ENCODE results near the gene CCDC40. TPM values are rescaled to one million over a fixed set of nuclear protein-coding genes. Genes with fewer than 3 reads are reported as not detected.

CCDC40 gene
- polyA plus RNA-seq, 3 donors = 12.1 to 21.6 (median 13.8) TPM

DNA sequence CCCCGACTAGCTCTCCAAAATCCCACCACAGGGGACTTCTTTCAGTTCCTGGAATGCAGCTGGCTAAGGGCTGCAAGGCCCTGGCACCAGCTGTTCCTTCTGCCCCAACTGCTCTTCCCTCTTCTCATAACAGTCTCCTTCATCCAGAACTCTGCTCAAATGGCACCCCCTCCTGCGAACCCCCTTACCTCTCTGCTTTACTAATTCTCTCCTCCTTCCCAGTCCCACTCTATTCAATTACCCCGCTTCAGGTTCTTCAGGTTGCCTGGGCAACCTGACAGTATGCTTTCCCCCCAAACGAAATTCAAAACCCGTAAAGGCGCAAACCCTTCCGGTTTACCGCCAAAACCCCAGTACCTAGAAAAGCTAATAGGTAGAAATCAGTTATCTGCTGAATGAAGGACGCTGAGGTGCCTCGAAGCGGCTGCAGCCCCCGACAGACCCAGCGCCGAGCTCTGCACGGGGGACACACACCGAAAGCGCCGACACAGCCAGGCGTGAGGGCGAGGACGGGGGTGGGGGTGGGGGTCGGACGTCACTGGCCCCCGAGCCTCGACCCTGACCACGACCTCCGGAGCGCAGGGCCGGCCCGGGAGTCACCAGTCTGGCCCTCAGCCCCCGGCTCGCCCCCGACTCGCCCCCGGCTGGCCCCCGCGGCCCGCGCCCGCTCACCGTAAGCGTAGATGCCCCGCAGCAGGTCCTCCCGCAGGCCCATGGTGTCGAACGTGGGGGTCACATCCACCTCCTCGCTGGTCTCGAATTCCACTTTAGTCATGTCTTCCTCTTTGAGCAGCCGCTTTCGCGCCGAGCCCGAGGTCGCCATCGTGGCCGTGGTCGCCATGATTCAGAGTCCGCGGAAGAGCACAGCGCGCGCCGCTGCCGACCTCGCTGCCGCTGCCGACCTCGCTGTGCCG lies 109.9 kb downstream of the CCDC40 start:
- DNase-seq (ENCODE audit: extremely low read depth in 1 of 11, low read depth in 9 of 11, low spot score in 4 of 11) = peak in 1 of 11 donors; percentile 9

DNA sequence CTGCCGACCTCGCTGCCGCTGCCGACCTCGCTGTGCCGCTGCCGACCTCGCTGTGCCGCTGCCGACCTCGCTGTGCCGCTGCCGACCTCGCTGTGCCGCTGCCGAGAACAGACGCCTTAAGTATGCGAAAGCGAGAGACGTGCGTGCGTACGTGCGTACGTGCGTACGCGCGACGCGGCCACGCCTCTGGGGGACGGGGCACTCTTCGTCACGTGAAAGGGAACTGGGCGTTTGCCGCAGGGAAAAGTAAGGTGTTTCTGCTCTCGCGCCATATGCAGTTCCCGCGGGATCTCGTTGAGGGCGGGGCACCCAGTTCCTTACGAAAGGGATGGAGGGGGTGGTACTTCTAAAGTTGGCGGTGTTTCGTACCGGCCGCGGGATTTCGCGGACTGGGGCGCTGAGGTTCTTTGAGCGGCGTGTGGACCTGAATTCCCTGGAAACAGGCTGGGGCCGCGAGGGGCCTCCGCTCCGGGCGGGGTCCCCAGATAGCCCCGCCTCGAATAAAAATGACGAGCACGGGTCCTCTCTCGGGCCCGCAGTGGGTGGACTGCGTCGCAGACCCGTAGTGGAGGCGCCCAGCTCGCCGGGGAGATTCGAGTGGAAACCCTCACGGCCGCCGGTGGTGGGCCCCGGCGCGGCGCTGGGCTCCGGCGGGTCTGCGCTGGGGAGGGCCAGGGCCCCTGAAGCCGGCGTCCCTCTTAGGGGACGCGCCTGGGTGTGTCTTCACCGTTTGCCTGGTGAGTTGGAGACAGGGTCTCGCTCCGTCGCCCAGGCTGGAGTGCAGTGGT lies 110.8 kb downstream of the CCDC40 start, which contains the start of gene EIF4A3:
Gene EIF4A3 (minus strand): TSS at position 94 of the 788 bp plus-strand sequence. CDS start 167 bp downstream, outside the sequence.
- peak; percentile 94 to 99 (median 98) for DNase-seq (ENCODE audit: extremely low read depth in 1 of 11, low read depth in 9 of 11, low spot score in 4 of 11)

Other genes with a start within 250 kb of the CCDC40 start
- 10 to 100 TPM; 12.8 to 18.0 (median 15.5) TPM for gene CBX8, start 239.6 kb upstream of the CCDC40 start, polyA plus RNA-seq (ENCODE audit: insufficient read length in 3 of 3)
- 10 to 100 TPM; 10.5 to 14.9 (median 13.8) TPM for gene CBX4, start 197.2 kb upstream of the CCDC40 start, polyA plus RNA-seq (ENCODE audit: insufficient read length in 3 of 3)
- 10 to 100 TPM; 33.9 to 40.3 (median 40.0) TPM for gene TBC1D16, start 770 bp upstream of the CCDC40 start, polyA plus RNA-seq (ENCODE audit: insufficient read length in 3 of 3)
- 10 to 100 TPM; 24.5 to 54.1 (median 42.4) TPM for gene GAA, start 64.9 kb downstream of the CCDC40 start, polyA plus RNA-seq (ENCODE audit: insufficient read length in 3 of 3)
- gene EIF4A3, start 110.5 kb downstream of the CCDC40 start, polyA plus RNA-seq (ENCODE audit: insufficient read length in 3 of 3) = 100 to 1,000 TPM in 2 of 3 donors, 10 to 100 TPM in 1; 95.6 to 122 (median 115) TPM
- 1 to 10 TPM in 1 of 3 donors, under 1 TPM in 2; 0.75 to 2.3 (median 0.92) TPM for gene CARD14, start 133.4 kb downstream of the CCDC40 start, polyA plus RNA-seq (ENCODE audit: insufficient read length in 3 of 3)
- 10 to 100 TPM; 31.1 to 57.1 (median 37.0) TPM for gene SGSH, start 183.7 kb downstream of the CCDC40 start, polyA plus RNA-seq (ENCODE audit: insufficient read length in 3 of 3)
- gene SLC26A11, start 183.8 kb downstream of the CCDC40 start, polyA plus RNA-seq (ENCODE audit: insufficient read length in 3 of 3) = 10 to 100 TPM; 22.0 to 33.8 (median 25.1) TPM
- 100 to 1,000 TPM in 1 of 3 donors, 10 to 100 TPM in 2; 62.4 to 112 (median 71.0) TPM for gene RNF213, start 224.2 kb downstream of the CCDC40 start, polyA plus RNA-seq (ENCODE audit: insufficient read length in 3 of 3)